GM12864 (cell line): ENCODE results near the gene PLCD3.

Experiments used
- DNase-seq: peaks from one replicate; pipeline ENCODE4 v3.0.0-alpha.2; 2011; ENCODE audit warnings: low read depth
- H3K4me3 ChIP-seq: 2 replicates; pipeline ENCODE4 v1.5.1; 2011; ENCODE audit warnings: mild to moderate bottlenecking, low read depth, low read length, control low read depth
- CTCF ChIP-seq: IDR thresholded peaks from 2 replicates; pipeline ENCODE4 v1.5.1; 2011; ENCODE audit warnings: low read depth, mild to moderate bottlenecking, moderate library complexity, low read length, control low read depth, inconsistent platforms; ENCODE audit errors: missing control alignments

The PLCD3 gene

GRCh38 chr17:45086865-45087503, 45.3 kb downstream of the PLCD3 start:
- no peak for DNase-seq
- TF ChIP-seq CTCF = no peak
- no peak overlapping the region for H3K4me3 ChIP-seq

GRCh38 chr17:45086391-45086790, 45.9 kb downstream of the PLCD3 start:
- no peak for DNase-seq
- no peak for TF ChIP-seq CTCF
- H3K4me3 ChIP-seq = no peak overlapping the region

- DNase-seq = no peak
- no peak for TF ChIP-seq CTCF
- H3K4me3 ChIP-seq = no peak overlapping the region
Observed at GRCh38 chr17:45081047-45081703, 51.1 kb downstream of the PLCD3 start.

GRCh38 chr17:45077643-45078042, 54.7 kb downstream of the PLCD3 start:
- peak; percentile 49 for DNase-seq
- TF ChIP-seq CTCF = no peak
- no peak overlapping the region for H3K4me3 ChIP-seq

- H3K4me3 ChIP-seq = no peak overlapping the region
- TF ChIP-seq CTCF = no peak
- DNase-seq = no peak
Observed at GRCh38 chr17:45073414-45074070, 58.8 kb downstream of the PLCD3 start.

- no peak for TF ChIP-seq CTCF
- H3K4me3 ChIP-seq = no peak overlapping the region
- no peak for DNase-seq
Observed at GRCh38 chr17:45070809-45071208, 61.5 kb downstream of the PLCD3 start.
